Measurements from ENCODE around the gene RTEL1.

RTEL1 gene

GRCh38 chr20:63702036-63702665 is 44.0 kb downstream of the RTEL1 start:
- no peak for TF ChIP-seq ZC3H10 (CRISPR knock-in tag; IDR thresholded peaks at IDR 0.05)
- no peak for TF ChIP-seq TCF4 (CRISPR knock-in tag; IDR thresholded peaks at IDR 0.05; ENCODE audit: borderline replicate concordance)
- no peak for TF ChIP-seq TOX (CRISPR knock-in tag; IDR thresholded peaks at IDR 0.05; ENCODE audit: borderline replicate concordance)
- no peak for TF ChIP-seq CSDC2 (CRISPR knock-in tag; IDR thresholded peaks at IDR 0.05)
- no peak for TF ChIP-seq ARNTL (CRISPR knock-in tag; IDR thresholded peaks at IDR 0.05; ENCODE audit: borderline replicate concordance, low read depth)
- TF ChIP-seq, protein P1, sequence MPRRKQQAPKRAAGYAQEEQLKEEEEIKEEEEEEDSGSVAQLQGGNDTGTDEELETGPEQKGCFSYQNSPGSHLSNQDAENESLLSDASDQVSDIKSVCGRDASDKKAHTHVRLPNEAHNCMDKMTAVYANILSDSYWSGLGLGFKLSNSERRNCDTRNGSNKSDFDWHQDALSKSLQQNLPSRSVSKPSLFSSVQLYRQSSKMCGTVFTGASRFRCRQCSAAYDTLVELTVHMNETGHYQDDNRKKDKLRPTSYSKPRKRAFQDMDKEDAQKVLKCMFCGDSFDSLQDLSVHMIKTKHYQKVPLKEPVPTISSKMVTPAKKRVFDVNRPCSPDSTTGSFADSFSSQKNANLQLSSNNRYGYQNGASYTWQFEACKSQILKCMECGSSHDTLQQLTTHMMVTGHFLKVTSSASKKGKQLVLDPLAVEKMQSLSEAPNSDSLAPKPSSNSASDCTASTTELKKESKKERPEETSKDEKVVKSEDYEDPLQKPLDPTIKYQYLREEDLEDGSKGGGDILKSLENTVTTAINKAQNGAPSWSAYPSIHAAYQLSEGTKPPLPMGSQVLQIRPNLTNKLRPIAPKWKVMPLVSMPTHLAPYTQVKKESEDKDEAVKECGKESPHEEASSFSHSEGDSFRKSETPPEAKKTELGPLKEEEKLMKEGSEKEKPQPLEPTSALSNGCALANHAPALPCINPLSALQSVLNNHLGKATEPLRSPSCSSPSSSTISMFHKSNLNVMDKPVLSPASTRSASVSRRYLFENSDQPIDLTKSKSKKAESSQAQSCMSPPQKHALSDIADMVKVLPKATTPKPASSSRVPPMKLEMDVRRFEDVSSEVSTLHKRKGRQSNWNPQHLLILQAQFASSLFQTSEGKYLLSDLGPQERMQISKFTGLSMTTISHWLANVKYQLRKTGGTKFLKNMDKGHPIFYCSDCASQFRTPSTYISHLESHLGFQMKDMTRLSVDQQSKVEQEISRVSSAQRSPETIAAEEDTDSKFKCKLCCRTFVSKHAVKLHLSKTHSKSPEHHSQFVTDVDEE (CRISPR knock-in tag; IDR thresholded peaks at IDR 0.05): no peak
- TF ChIP-seq, protein P2, sequence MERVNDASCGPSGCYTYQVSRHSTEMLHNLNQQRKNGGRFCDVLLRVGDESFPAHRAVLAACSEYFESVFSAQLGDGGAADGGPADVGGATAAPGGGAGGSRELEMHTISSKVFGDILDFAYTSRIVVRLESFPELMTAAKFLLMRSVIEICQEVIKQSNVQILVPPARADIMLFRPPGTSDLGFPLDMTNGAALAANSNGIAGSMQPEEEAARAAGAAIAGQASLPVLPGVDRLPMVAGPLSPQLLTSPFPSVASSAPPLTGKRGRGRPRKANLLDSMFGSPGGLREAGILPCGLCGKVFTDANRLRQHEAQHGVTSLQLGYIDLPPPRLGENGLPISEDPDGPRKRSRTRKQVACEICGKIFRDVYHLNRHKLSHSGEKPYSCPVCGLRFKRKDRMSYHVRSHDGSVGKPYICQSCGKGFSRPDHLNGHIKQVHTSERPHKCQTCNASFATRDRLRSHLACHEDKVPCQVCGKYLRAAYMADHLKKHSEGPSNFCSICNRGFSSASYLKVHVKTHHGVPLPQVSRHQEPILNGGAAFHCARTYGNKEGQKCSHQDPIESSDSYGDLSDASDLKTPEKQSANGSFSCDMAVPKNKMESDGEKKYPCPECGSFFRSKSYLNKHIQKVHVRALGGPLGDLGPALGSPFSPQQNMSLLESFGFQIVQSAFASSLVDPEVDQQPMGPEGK (CRISPR knock-in tag; IDR thresholded peaks at IDR 0.05; ENCODE audit: borderline replicate concordance): no peak
- TF ChIP-seq ZNF70 (CRISPR knock-in tag; IDR thresholded peaks at IDR 0.05): no peak
- TF ChIP-seq GLIS3 (CRISPR knock-in tag; IDR thresholded peaks at IDR 0.05): no peak
- no peak for TF ChIP-seq PPARA (CRISPR knock-in tag; IDR thresholded peaks at IDR 0.05; ENCODE audit: borderline replicate concordance)
- no peak for TF ChIP-seq SNAI2 (CRISPR knock-in tag; IDR thresholded peaks at IDR 0.05)
- TF ChIP-seq ZNF565 (CRISPR knock-in tag; conservative IDR thresholded peaks at IDR 0.05; ENCODE audit: low read depth): no peak
- no peak for TF ChIP-seq CSRNP3 (CRISPR knock-in tag; IDR thresholded peaks at IDR 0.05)
- TF ChIP-seq ZNF8 (CRISPR knock-in tag; IDR thresholded peaks at IDR 0.05): no peak
- no peak for TF ChIP-seq ZFP3 (CRISPR knock-in tag; IDR thresholded peaks at IDR 0.05)
- TF ChIP-seq BACH2 (CRISPR knock-in tag; IDR thresholded peaks at IDR 0.05; ENCODE audit: borderline replicate concordance): no peak
- TF ChIP-seq POU6F1 (CRISPR knock-in tag; IDR thresholded peaks at IDR 0.05; ENCODE audit: borderline replicate concordance, low read depth): no peak
- TF ChIP-seq RARB (CRISPR knock-in tag; IDR thresholded peaks at IDR 0.05): no peak
- no peak for TF ChIP-seq ZFP30 (CRISPR knock-in tag; IDR thresholded peaks at IDR 0.05)
- no peak for TF ChIP-seq OSR1 (CRISPR knock-in tag; IDR thresholded peaks at IDR 0.05)

DNA sequence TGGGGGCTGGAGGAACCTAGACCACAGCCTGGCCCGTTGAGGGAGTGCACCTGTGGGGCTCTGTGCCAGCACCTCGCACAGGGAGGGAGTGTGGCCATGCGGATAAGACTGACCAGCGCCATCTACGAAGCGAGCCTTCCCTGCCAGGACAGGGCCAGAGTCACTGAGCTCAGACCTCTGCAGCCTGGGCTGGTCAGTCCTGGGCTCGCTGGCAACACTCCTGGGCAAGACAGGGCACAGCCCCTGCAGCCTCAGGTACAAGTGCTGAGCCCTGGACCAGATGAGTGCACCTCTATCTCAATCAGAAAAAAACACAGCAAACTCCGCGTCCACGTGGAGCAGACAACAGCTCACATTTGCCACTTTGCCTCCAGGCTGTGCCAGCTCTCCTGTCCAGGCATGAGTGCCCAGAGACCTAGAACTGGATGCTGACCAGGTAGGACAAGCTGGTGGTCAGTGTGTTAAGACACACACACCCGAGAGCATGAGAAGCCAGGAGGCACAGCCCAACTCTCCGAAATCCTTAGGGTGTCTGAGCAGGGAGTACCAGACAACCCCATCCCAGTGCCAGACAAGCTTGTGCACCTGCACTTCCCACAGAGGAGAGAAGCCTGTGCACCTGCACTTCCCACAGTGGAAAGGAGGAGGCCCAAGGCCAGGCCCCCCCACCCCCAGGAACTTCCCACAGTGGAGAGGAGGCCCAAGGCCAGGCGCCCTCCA is 44.8 kb downstream of the RTEL1 start:
- ATAC-seq: no peak
- TF ChIP-seq, protein P2 (CRISPR knock-in tag; IDR thresholded peaks at IDR 0.05; ENCODE audit: borderline replicate concordance): no peak
- no peak for TF ChIP-seq CSDC2 (CRISPR knock-in tag; IDR thresholded peaks at IDR 0.05)
- no peak for TF ChIP-seq CSRNP3 (CRISPR knock-in tag; IDR thresholded peaks at IDR 0.05)
- TF ChIP-seq, protein P1 (CRISPR knock-in tag; IDR thresholded peaks at IDR 0.05): no peak
- no peak for TF ChIP-seq ZFP30 (CRISPR knock-in tag; IDR thresholded peaks at IDR 0.05)
- TF ChIP-seq TOX (CRISPR knock-in tag; IDR thresholded peaks at IDR 0.05; ENCODE audit: borderline replicate concordance): no peak
- TF ChIP-seq POU6F1 (CRISPR knock-in tag; IDR thresholded peaks at IDR 0.05; ENCODE audit: borderline replicate concordance, low read depth): no peak
- no peak for TF ChIP-seq GLIS3 (CRISPR knock-in tag; IDR thresholded peaks at IDR 0.05)
- no peak for TF ChIP-seq OSR1 (CRISPR knock-in tag; IDR thresholded peaks at IDR 0.05)

More at GRCh38 chr20:63702036-63702665, 44.0 kb downstream of the RTEL1 start:
- ATAC-seq: no peak

Data from SK-N-SH treated with all-trans-retinoic acid at 6 μM for 48 hours (cell line).